ENCODE data around the gene CDC42SE2.

DNA sequence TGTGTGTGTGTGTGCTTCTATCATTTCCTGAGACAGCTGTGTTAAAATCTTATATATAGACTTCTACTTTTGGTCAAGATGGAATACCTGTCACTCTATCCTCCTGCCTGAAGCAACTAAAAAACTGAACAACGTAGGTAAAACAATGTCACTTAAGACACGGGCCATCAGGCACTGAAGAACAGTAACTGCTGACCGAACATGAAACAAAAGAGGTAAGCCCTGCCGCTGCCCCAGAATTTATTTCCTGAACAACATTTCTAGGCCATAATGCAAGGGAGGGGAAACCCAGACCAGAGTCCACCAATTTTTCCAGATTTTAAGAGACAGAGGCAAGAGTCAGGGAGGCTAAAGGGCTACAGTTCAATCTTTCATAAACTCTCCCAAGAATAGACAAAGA, 156.0 kb downstream of the CDC42SE2 start:
- TF ChIP-seq POLR2A (IDR thresholded peaks at IDR 0.05) (no peak), POLR2AphosphoS5 (IDR thresholded peaks at IDR 0.05) (no peak)
- TF ChIP-seq, protein P1, sequence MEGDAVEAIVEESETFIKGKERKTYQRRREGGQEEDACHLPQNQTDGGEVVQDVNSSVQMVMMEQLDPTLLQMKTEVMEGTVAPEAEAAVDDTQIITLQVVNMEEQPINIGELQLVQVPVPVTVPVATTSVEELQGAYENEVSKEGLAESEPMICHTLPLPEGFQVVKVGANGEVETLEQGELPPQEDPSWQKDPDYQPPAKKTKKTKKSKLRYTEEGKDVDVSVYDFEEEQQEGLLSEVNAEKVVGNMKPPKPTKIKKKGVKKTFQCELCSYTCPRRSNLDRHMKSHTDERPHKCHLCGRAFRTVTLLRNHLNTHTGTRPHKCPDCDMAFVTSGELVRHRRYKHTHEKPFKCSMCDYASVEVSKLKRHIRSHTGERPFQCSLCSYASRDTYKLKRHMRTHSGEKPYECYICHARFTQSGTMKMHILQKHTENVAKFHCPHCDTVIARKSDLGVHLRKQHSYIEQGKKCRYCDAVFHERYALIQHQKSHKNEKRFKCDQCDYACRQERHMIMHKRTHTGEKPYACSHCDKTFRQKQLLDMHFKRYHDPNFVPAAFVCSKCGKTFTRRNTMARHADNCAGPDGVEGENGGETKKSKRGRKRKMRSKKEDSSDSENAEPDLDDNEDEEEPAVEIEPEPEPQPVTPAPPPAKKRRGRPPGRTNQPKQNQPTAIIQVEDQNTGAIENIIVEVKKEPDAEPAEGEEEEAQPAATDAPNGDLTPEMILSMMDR (IDR thresholded peaks at IDR 0.05): no peak
